Measurements from ENCODE around the gene PHLPP1.

The PHLPP1 gene

GRCh38 chr18:62856294-62856693 lies 141.0 kb downstream of the PHLPP1 start:
- no peak for DNase-seq (ENCODE audit: low read depth, low spot score)
- no peak for TF ChIP-seq POLR2AphosphoS5 (IDR thresholded peaks at IDR 0.05; ENCODE audit: borderline replicate concordance, low read depth, low read length)
- no peak for TF ChIP-seq EZH2 (IDR thresholded peaks at IDR 0.05)
- no peak for TF ChIP-seq FOXP2 (optimal IDR thresholded peaks at IDR 0.05; ENCODE audit: control extremely low read depth, extremely low read length, insufficient read depth)
- H3K9me3 ChIP-seq (ENCODE audit: low read depth, low read length): no peaks in the 10 kb centered on the region
- H3K27ac ChIP-seq: no peak overlapping the region
- H3K9ac ChIP-seq (ENCODE audit: insufficient read length): no peak overlapping the region
- no peaks in the 10 kb centered on the region for H3K36me3 ChIP-seq (ENCODE audit: insufficient read depth, low read length)
- no peak overlapping the region for H3K4me3 ChIP-seq

- H3K9me3 ChIP-seq (ENCODE audit: low read depth, low read length): no peaks in the 10 kb centered on the region
- no peak overlapping the region for H3K9ac ChIP-seq (ENCODE audit: insufficient read length)
- H3K27ac ChIP-seq: no peak overlapping the region
- TF ChIP-seq FOXP2 (optimal IDR thresholded peaks at IDR 0.05; ENCODE audit: control extremely low read depth, extremely low read length, insufficient read depth) (no peak), EZH2 (IDR thresholded peaks at IDR 0.05) (no peak), POLR2AphosphoS5 (IDR thresholded peaks at IDR 0.05; ENCODE audit: borderline replicate concordance, low read depth, low read length) (no peak)
- no peak for DNase-seq (ENCODE audit: low read depth, low spot score)
- H3K36me3 ChIP-seq (ENCODE audit: insufficient read depth, low read length): no peaks in the 10 kb centered on the region
- H3K4me3 ChIP-seq: no peak overlapping the region
These were observed 142.1 kb downstream of the PHLPP1 start for GRCh38 chr18:62857263-62857976.

- no peak for DNase-seq (ENCODE audit: low read depth, low spot score)
- Histone ChIP-seq H3K4me3 (no peak overlapping the region), H3K9me3 (ENCODE audit: low read depth, low read length) (no peaks in the 10 kb centered on the region), H3K9ac (ENCODE audit: insufficient read length) (no peak overlapping the region), H3K27ac (no peak overlapping the region), H3K36me3 (ENCODE audit: insufficient read depth, low read length) (no peaks in the 10 kb centered on the region)
- TF ChIP-seq EZH2 (IDR thresholded peaks at IDR 0.05) (no peak), FOXP2 (optimal IDR thresholded peaks at IDR 0.05; ENCODE audit: control extremely low read depth, extremely low read length, insufficient read depth) (no peak), POLR2AphosphoS5 (IDR thresholded peaks at IDR 0.05; ENCODE audit: borderline replicate concordance, low read depth, low read length) (no peak)
These were observed 144.7 kb downstream of the PHLPP1 start for GRCh38 chr18:62860062-62860461.

GRCh38 chr18:62862466-62862865 lies 147.1 kb downstream of the PHLPP1 start:
- Histone ChIP-seq H3K36me3 (ENCODE audit: insufficient read depth, low read length) (no peaks in the 10 kb centered on the region), H3K4me3 (no peak overlapping the region), H3K9me3 (ENCODE audit: low read depth, low read length) (no peaks in the 10 kb centered on the region), H3K9ac (ENCODE audit: insufficient read length) (no peak overlapping the region), H3K27ac (no peak overlapping the region)
- DNase-seq (ENCODE audit: low read depth, low spot score): no peak
- TF ChIP-seq POLR2AphosphoS5 (IDR thresholded peaks at IDR 0.05; ENCODE audit: borderline replicate concordance, low read depth, low read length) (no peak), FOXP2 (optimal IDR thresholded peaks at IDR 0.05; ENCODE audit: control extremely low read depth, extremely low read length, insufficient read depth) (no peak), EZH2 (IDR thresholded peaks at IDR 0.05) (no peak)

- no peak for DNase-seq (ENCODE audit: low read depth, low spot score)
- H3K9me3 ChIP-seq (ENCODE audit: low read depth, low read length): no peaks in the 10 kb centered on the region
- no peak overlapping the region for H3K4me3 ChIP-seq
- H3K36me3 ChIP-seq (ENCODE audit: insufficient read depth, low read length): no peaks in the 10 kb centered on the region
- H3K9ac ChIP-seq (ENCODE audit: insufficient read length): no peak overlapping the region
- TF ChIP-seq FOXP2 (optimal IDR thresholded peaks at IDR 0.05; ENCODE audit: control extremely low read depth, extremely low read length, insufficient read depth): no peak
- H3K27ac ChIP-seq: no peak overlapping the region
These were observed 148.2 kb downstream of the PHLPP1 start for GRCh38 chr18:62863579-62864001.

GRCh38 chr18:62865498-62865897 lies 150.2 kb downstream of the PHLPP1 start:
- DNase-seq (ENCODE audit: low read depth, low spot score): no peak
- H3K4me3 ChIP-seq: no peak overlapping the region
- no peaks in the 10 kb centered on the region for H3K36me3 ChIP-seq (ENCODE audit: insufficient read depth, low read length)
- H3K9ac ChIP-seq (ENCODE audit: insufficient read length): no peak overlapping the region
- no peak overlapping the region for H3K27ac ChIP-seq
- TF ChIP-seq EZH2 (IDR thresholded peaks at IDR 0.05): no peak
- no peak for TF ChIP-seq FOXP2 (optimal IDR thresholded peaks at IDR 0.05; ENCODE audit: control extremely low read depth, extremely low read length, insufficient read depth)
- no peak for TF ChIP-seq POLR2AphosphoS5 (IDR thresholded peaks at IDR 0.05; ENCODE audit: borderline replicate concordance, low read depth, low read length)
- no peaks in the 10 kb centered on the region for H3K9me3 ChIP-seq (ENCODE audit: low read depth, low read length)

- Histone ChIP-seq H3K9ac (ENCODE audit: insufficient read length) (no peak overlapping the region), H3K9me3 (ENCODE audit: low read depth, low read length) (no peaks in the 10 kb centered on the region), H3K36me3 (ENCODE audit: insufficient read depth, low read length) (no peaks in the 10 kb centered on the region), H3K27ac (no peak overlapping the region), H3K4me3 (no peak overlapping the region)
- TF ChIP-seq POLR2AphosphoS5 (IDR thresholded peaks at IDR 0.05; ENCODE audit: borderline replicate concordance, low read depth, low read length): no peak
- no peak for TF ChIP-seq FOXP2 (optimal IDR thresholded peaks at IDR 0.05; ENCODE audit: control extremely low read depth, extremely low read length, insufficient read depth)
- no peak for TF ChIP-seq EZH2 (IDR thresholded peaks at IDR 0.05)
- DNase-seq (ENCODE audit: low read depth, low spot score): no peak
These were observed 152.2 kb downstream of the PHLPP1 start for GRCh38 chr18:62867534-62867933.

GRCh38 chr18:62868645-62869044 lies 153.3 kb downstream of the PHLPP1 start:
- no peak for DNase-seq (ENCODE audit: low read depth, low spot score)
- no peaks in the 10 kb centered on the region for H3K36me3 ChIP-seq (ENCODE audit: insufficient read depth, low read length)
- no peaks in the 10 kb centered on the region for H3K9me3 ChIP-seq (ENCODE audit: low read depth, low read length)
- H3K4me3 ChIP-seq: no peak overlapping the region
- no peak overlapping the region for H3K9ac ChIP-seq (ENCODE audit: insufficient read length)
- H3K27ac ChIP-seq: no peak overlapping the region
- TF ChIP-seq FOXP2 (optimal IDR thresholded peaks at IDR 0.05; ENCODE audit: control extremely low read depth, extremely low read length, insufficient read depth) (no peak), POLR2AphosphoS5 (IDR thresholded peaks at IDR 0.05; ENCODE audit: borderline replicate concordance, low read depth, low read length) (no peak), EZH2 (IDR thresholded peaks at IDR 0.05) (no peak)

GRCh38 chr18:62870643-62871042 lies 155.3 kb downstream of the PHLPP1 start:
- no peak for TF ChIP-seq FOXP2 (optimal IDR thresholded peaks at IDR 0.05; ENCODE audit: control extremely low read depth, extremely low read length, insufficient read depth)
- Histone ChIP-seq H3K4me3 (no peak overlapping the region), H3K27ac (no peak overlapping the region), H3K9me3 (ENCODE audit: low read depth, low read length) (no peaks in the 10 kb centered on the region), H3K9ac (ENCODE audit: insufficient read length) (no peak overlapping the region), H3K36me3 (ENCODE audit: insufficient read depth, low read length) (no peaks in the 10 kb centered on the region)
- DNase-seq (ENCODE audit: low read depth, low spot score): no peak
